Measurements from ENCODE around the gene RFNG. TPM values are rescaled to one million over a fixed set of nuclear protein-coding genes. Genes with fewer than 3 reads are reported as not detected.

Gene RFNG
- total and polyA plus RNA-seq, 7 experiments from 2014 or later, result 4.2 to 45.5 (median 28.1) TPM

DNA sequence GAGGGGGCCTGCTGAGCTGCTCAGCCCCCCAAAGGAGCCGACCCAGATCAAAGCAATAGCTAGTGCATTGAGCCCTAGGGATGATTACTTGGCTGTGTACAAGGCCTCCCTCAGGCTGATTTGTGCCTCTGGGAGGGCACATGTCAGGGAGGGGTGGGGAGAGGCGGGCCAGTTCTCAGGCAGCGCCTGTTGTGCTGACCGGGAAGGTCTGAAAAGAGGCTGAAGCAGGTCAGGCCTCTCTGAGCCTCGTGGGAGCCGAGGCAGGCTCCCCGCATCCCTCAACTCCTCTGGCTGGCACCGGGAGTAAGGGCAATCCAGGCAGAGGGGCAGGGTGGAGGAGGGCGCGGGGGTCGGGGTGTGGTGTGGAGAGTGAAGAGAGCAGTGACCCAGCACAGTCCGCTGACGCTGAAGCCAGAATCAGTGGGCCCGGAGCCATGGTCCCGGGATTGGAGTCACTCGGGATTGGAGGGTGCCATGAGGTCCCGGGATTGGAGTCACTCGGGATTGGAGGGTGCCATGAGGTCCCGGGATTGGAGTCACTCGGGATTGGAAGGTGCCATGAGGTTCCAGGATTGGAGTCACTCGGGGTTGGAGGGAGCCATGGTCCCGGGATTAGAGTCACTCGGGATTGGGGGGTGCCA, 17.1 kb downstream of the RFNG start:
- H3K27ac Mint-ChIP-seq, result peak overlapping the region in 4 of 9 donors; percentile 50 to 86 (median 66)
- H3K36me3 Mint-ChIP-seq, result peaks cover 0 to 10% (median 6%) of the 10 kb centered on the region in 5 donors
- ATAC-seq, result no peak
- POLR2A ChIA-PET, result interaction anchor here (3.1 kb wide), 1 partner anchor 8 kb away, joined by 10 read pairs; no protein-coding TSS in a partner anchor
- no peak overlapping the region for H3K27ac ChIP-seq (ENCODE audit: low read depth, low read length)
- CTCF ChIA-PET, result interaction anchor here (0.6 to 1.3 kb wide), 3 partner anchors 22 to 123 kb away, joined by 3 to 4 read pairs (median 3); no protein-coding TSS in a partner anchor
- peaks cover 0 to 2% (median 0%) of the 10 kb centered on the region in 11 donors for H3K9me3 Mint-ChIP-seq
- no peak overlapping the region for H3K4me3 ChIP-seq (ENCODE audit: low read length)
- intact Hi-C loops (cut with micrococcal nuclease), result loop anchor here (5.0 to 10.0 kb wide), 5 partner anchors 60 to 420 kb away; partner anchors contain the start of genes ARL16 (in 1 of the 2), CYBC1 (in 1 of the 2), FASN (in 1 of the 2) and HGS (in 1 of the 2)
- peaks cover 0 to 6% (median 0%) of the 10 kb centered on the region in 3 experiments for H3K36me3 ChIP-seq (ENCODE audit: control insufficient read depth in 2 of 3, insufficient read depth in 3 of 3, low read length in 3 of 3)
- H3K4me1 Mint-ChIP-seq, result peaks cover 14 to 36% (median 24%) of the 10 kb centered on the region in 7 donors
- peaks cover 14 to 16% of the 10 kb centered on the region in 2 donors for H3K4me1 ChIP-seq (ENCODE audit: control insufficient read depth in 2 of 2, insufficient read depth in 2 of 2, low read length in 2 of 2)
- H3K4me3 Mint-ChIP-seq, result peak overlapping the region in 7 of 10 donors; percentile 33 to 94 (median 82)
- DNase-seq, result no peak
- no peaks in the 10 kb centered on the region for H3K27me3 Mint-ChIP-seq
- H3K9me3 ChIP-seq (ENCODE audit: control insufficient read depth in 2 of 3, low read length in 3 of 3), result no peaks in the 10 kb centered on the region
- no peaks in the 10 kb centered on the region for H3K27me3 ChIP-seq (ENCODE audit: control insufficient read depth in 2 of 2, insufficient read depth in 2 of 2, low read length in 2 of 2)

DNA sequence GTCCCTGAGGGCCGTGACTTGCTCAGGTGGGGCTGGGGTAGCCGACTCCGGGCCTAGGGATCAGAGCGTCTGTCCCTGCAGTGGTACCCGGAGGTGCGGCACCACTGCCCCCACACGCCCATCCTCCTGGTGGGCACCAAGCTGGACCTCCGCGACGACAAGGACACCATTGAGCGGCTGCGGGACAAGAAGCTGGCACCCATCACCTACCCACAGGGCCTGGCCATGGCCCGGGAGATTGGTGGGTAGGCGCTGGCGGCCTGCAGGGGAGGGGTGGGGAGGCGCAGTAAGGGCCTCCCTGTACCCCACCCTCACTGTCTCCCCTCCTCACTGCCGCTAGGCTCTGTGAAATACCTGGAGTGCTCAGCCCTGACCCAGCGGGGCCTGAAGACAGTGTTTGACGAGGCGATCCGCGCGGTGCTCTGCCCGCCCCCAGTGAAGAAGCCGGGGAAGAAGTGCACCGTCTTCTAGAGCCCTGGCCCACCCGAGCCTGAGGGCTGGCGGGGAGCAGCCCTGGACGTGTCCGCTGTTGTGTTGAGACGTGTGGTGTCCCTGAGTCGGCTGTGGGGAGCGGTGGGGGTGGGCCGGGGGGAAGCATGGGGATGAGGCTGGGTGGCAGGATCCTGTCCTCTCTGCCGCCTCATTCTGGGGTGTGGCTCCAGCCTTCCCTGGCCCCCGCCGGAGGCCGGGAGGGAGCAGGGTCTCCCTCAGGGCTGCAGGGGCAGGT, 18.1 kb downstream of the RFNG start:
- no peaks in the 10 kb centered on the region for H3K27me3 ChIP-seq (ENCODE audit: control insufficient read depth in 2 of 2, insufficient read depth in 2 of 2, low read length in 2 of 2)
- no peak overlapping the region for H3K4me3 ChIP-seq (ENCODE audit: low read length)
- ChIA-PET POLR2A (interaction anchor here (0.7 kb wide), 1 partner anchor 20 kb away, joined by 5 read pairs; no protein-coding TSS in a partner anchor), CTCF (no interaction called here)
- H3K27ac Mint-ChIP-seq, result no peak overlapping the region
- peaks cover 14 to 17% of the 10 kb centered on the region in 2 donors for H3K4me1 ChIP-seq (ENCODE audit: control insufficient read depth in 2 of 2, insufficient read depth in 2 of 2, low read length in 2 of 2)
- H3K36me3 Mint-ChIP-seq, result peaks cover 0 to 11% (median 6%) of the 10 kb centered on the region in 5 donors
- H3K9me3 Mint-ChIP-seq, result peaks cover 0 to 2% (median 0%) of the 10 kb centered on the region in 11 donors
- H3K27ac ChIP-seq (ENCODE audit: low read depth, low read length), result no peak overlapping the region
- no peaks in the 10 kb centered on the region for H3K9me3 ChIP-seq (ENCODE audit: control insufficient read depth in 2 of 3, low read length in 3 of 3)
- H3K27me3 Mint-ChIP-seq, result no peaks in the 10 kb centered on the region
- ATAC-seq, result no peak
- peaks cover 0 to 6% (median 0%) of the 10 kb centered on the region in 3 experiments for H3K36me3 ChIP-seq (ENCODE audit: control insufficient read depth in 2 of 3, insufficient read depth in 3 of 3, low read length in 3 of 3)
- peaks cover 14 to 30% (median 19%) of the 10 kb centered on the region in 7 donors for H3K4me1 Mint-ChIP-seq
- peak overlapping the region in 4 of 10 donors; percentile 29 to 74 (median 52) for H3K4me3 Mint-ChIP-seq
- no peak for DNase-seq
- intact Hi-C loops (cut with micrococcal nuclease), result loop anchor here (10.0 kb wide), 4 partner anchors 61 to 421 kb away; partner anchors contain the start of genes ARL16 (in 1 of the 2), CYBC1 (in 1 of the 2), FASN (in 1 of the 2) and HGS (in 1 of the 2)

DNA sequence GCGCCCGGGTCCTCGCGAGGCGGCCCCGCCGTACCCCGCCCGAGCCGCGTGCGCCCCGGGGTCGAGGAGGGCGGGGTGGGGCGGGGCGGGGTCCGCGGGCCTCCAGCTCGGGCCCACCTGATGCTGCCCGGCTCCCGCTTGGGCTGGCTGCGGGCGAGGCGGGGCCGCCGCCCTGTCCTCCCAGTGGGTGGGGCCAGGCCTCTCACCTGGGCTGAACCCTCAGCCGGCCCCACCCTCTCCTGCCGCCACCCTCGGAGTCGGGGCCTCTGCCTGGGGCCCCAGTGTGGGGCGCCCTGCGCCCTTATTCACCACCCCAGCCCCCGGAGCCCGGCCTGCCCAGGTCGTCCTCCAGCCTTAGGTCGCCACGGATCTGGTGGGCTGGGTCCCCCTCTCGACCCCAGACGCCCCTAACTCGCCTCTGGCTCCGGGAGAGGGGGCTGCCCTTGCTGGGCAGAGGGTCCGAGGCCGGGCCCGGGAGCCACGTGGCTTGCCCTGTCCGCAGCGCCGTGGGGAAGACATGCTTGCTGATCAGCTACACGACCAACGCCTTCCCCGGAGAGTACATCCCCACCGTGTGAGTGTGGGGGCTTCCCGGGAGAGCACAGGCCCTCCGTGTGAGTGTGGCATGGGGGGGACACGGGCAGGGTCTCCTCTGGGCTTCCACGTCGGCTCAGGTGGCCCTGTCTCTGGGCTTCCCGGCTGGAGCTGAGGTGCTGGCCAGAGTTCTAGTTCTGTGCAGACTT, 19.6 kb downstream of the RFNG start:
- Histone ChIP-seq H3K27me3 (ENCODE audit: control insufficient read depth in 2 of 2, insufficient read depth in 2 of 2, low read length in 2 of 2) (no peaks in the 10 kb centered on the region), H3K4me1 (ENCODE audit: control insufficient read depth in 2 of 2, insufficient read depth in 2 of 2, low read length in 2 of 2) (peaks cover 14 to 17% of the 10 kb centered on the region in 2 donors), H3K4me3 (ENCODE audit: low read length) (no peak overlapping the region), H3K36me3 (ENCODE audit: control insufficient read depth in 2 of 3, insufficient read depth in 3 of 3, low read length in 3 of 3) (peaks cover 0 to 12% (median 0%) of the 10 kb centered on the region in 3 experiments), H3K27ac (ENCODE audit: low read depth, low read length) (no peak overlapping the region), H3K9me3 (ENCODE audit: control insufficient read depth in 2 of 3, low read length in 3 of 3) (no peaks in the 10 kb centered on the region)
- ChIA-PET CTCF (no interaction called here), POLR2A (interaction anchor here (5.8 kb wide), 1 partner anchor 122 kb away, joined by 29 read pairs; no protein-coding TSS in a partner anchor)
- Mint-ChIP-seq H3K27me3 (no peaks in the 10 kb centered on the region), H3K4me1 (peaks cover 11 to 24% (median 15%) of the 10 kb centered on the region in 7 donors), H3K4me3 (peak overlapping the region; percentile 13 to 74 (median 40)), H3K9me3 (peaks cover 0 to 2% (median 0%) of the 10 kb centered on the region in 11 donors), H3K36me3 (peaks cover 0 to 10% (median 6%) of the 10 kb centered on the region in 5 donors), H3K27ac (peak overlapping the region in 1 of 9 donors; percentile 5)
- peak in 3 of 9 donors; percentile 25 to 61 (median 32) for DNase-seq
- ATAC-seq, result peak; percentile 31
- intact Hi-C loops (cut with micrococcal nuclease), result loop anchor here (2.0 to 10.0 kb wide), 5 partner anchors 63 to 423 kb away; partner anchors contain the start of genes ARL16 (in 1 of the 2), CYBC1 (in 1 of the 2), FASN (in 1 of the 2) and HGS (in 1 of the 2)

DNA sequence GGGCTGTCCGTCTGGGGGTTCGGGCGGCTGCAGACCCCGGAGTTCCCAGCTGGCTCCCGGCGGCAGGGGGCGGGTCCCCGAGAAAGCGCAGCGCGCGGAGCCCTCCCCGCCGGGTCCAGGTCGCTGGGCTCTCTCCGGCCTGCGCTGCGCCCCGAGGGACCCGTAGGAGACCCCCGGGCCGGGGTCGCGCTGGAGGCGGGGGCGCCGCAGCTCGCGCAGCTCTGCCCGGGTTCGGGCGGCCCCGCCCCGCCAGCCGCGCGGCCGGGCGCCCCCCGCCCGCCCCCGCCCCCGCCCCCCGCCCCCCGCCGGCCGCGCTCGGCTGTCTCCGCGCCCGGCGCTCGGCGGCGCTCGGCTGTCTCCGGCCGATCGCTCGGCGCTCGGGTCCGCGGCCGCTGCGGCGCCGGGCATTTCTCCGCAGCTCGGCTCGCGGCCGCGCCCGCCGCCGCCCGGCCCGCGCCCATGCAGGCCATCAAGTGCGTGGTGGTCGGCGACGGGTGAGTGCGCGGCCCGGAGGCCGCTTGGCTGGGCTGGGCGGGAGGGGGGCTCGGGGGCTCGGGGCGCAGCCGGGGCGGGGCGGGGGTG, 20.2 kb downstream of the RFNG start, which contains the start of gene RAC3:
TSS of gene RAC3 (plus strand) at position 376 of the 582 bp plus-strand sequence. CDS start at position 460, 84 bp downstream.
- H3K27me3 ChIP-seq (ENCODE audit: control insufficient read depth in 2 of 2, insufficient read depth in 2 of 2, low read length in 2 of 2), result no peaks in the 10 kb centered on the region
- peak within 1 kb of the TSS; percentile 60 for H3K4me3 ChIP-seq (ENCODE audit: low read length)
- peaks cover 0 to 2% (median 0%) of the 10 kb centered on the region in 11 donors for H3K9me3 Mint-ChIP-seq
- peaks cover 0 to 10% (median 6%) of the 10 kb centered on the region in 5 donors for H3K36me3 Mint-ChIP-seq
- peak within 1 kb of the TSS; percentile 48 for H3K27ac ChIP-seq (ENCODE audit: low read depth, low read length)
- CTCF ChIA-PET, result interaction anchor here (1.0 to 4.5 kb wide), 3 partner anchors 67 to 124 kb away, joined by 3 to 27 read pairs (median 10); partner anchors contain the start of gene FASN
- peaks cover 8 to 17% of the 10 kb centered on the region in 2 donors for H3K4me1 ChIP-seq (ENCODE audit: control insufficient read depth in 2 of 2, insufficient read depth in 2 of 2, low read length in 2 of 2)
- intact Hi-C loops (cut with micrococcal nuclease), result loop anchor here (2.0 to 10.0 kb wide), 5 partner anchors 63 to 423 kb away; partner anchors contain the start of genes ARL16 (in 1 of the 2), CYBC1 (in 1 of the 2), FASN (in 1 of the 2) and HGS (in 1 of the 2)
- H3K9me3 ChIP-seq (ENCODE audit: control insufficient read depth in 2 of 3, low read length in 3 of 3), result no peaks in the 10 kb centered on the region
- ATAC-seq (no peak), DNase-seq (no peak)
- H3K27ac Mint-ChIP-seq, result peak within 1 kb of the TSS in 6 of 9 donors; percentile 36 to 85 (median 65)
- H3K36me3 ChIP-seq (ENCODE audit: control insufficient read depth in 2 of 3, insufficient read depth in 3 of 3, low read length in 3 of 3), result peaks cover 0 to 12% (median 0%) of the 10 kb centered on the region in 3 experiments
- peak within 1 kb of the TSS; percentile 77 to 91 (median 86) for H3K4me3 Mint-ChIP-seq
- peaks cover 11 to 22% (median 16%) of the 10 kb centered on the region in 7 donors for H3K4me1 Mint-ChIP-seq
- no peaks in the 10 kb centered on the region for H3K27me3 Mint-ChIP-seq
- POLR2A ChIA-PET, result interaction anchor here (5.8 kb wide), 1 partner anchor 122 kb away, joined by 29 read pairs; no protein-coding TSS in a partner anchor

DNA sequence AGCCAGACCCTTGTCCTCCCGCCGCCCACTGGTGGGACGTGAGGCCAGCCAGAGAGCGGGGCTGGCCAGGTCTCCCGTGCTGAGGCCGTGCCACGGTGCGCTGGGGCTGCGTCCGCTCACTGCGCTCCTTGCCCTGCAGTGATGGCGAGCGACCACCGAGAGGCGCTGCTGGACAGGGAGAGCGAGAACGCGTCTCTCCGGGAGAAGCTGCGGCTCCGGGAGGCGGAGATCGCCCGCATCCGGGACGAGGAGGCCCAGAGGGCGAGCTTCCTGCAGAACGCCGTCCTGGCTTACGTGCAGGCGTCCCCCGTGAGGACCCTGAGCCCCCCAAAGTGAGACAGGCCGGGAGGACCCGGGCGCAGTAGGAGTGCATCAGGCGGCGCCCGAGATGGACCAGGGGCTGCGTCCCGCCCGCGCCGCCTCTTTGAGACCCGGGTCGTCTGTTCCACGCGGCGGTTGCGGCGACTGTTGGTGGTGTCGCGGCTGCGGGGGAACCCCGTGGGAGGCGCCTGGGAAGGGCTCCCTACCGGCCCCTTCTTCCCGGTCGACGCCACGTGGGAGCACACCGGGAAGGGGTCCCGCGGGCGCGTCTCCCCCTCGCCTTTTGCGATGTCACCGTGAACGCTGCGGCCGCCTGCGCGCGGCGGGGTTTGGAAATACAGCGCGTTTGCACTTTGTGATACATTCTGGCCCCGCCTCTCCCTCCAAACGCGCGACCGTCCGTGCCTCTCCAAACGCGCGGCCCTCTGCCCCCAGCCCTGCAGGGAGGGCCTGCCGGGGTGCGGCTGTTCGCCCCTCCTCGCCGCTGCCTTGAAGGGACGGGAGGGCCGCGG, 20.9 kb downstream of the RFNG start:
- no peaks in the 10 kb centered on the region for H3K9me3 ChIP-seq (ENCODE audit: control insufficient read depth in 2 of 3, low read length in 3 of 3)
- intact Hi-C loops (cut with micrococcal nuclease), result loop anchor here (1.0 to 10.0 kb wide), 10 partner anchors 64 to 524 kb away; partner anchors contain the start of genes FASN (in 2 of the 2), ARL16 (in 1 of the 2), CYBC1 (in 1 of the 2) and HGS (in 1 of the 2)

More for the DNA sequence above, 20.9 kb downstream of the RFNG start:
- ChIA-PET POLR2A (interaction anchor here (0.6 to 5.8 kb wide), 11 partner anchors 62 to 272 kb away, joined by 3 to 29 read pairs (median 3); partner anchors contain the start of gene NOTUM), CTCF (interaction anchor here (0.9 to 4.5 kb wide), 10 partner anchors 68 to 287 kb away, joined by 3 to 27 read pairs (median 4); partner anchors contain the start of genes CD7 and FASN)
- H3K36me3 ChIP-seq (ENCODE audit: control insufficient read depth in 2 of 3, insufficient read depth in 3 of 3, low read length in 3 of 3), result peaks cover 0 to 12% (median 0%) of the 10 kb centered on the region in 3 experiments
- peak overlapping the region; percentile 60 for H3K4me3 ChIP-seq (ENCODE audit: low read length)
- Mint-ChIP-seq H3K27ac (peak overlapping the region in 6 of 9 donors; percentile 36 to 85 (median 65)), H3K4me1 (peaks cover 10 to 16% (median 16%) of the 10 kb centered on the region in 7 donors), H3K27me3 (no peaks in the 10 kb centered on the region), H3K4me3 (peak overlapping the region; percentile 77 to 91 (median 86)), H3K9me3 (peaks cover 0 to 2% (median 0%) of the 10 kb centered on the region in 11 donors), H3K36me3 (peaks cover 0 to 11% (median 6%) of the 10 kb centered on the region in 5 donors)
- H3K27ac ChIP-seq (ENCODE audit: low read depth, low read length), result peak overlapping the region; percentile 48
- peaks cover 7 to 12% of the 10 kb centered on the region in 2 donors for H3K4me1 ChIP-seq (ENCODE audit: control insufficient read depth in 2 of 2, insufficient read depth in 2 of 2, low read length in 2 of 2)
- DNase-seq (peak; percentile 73 to 92 (median 86)), ATAC-seq (peak; percentile 94)
- no peaks in the 10 kb centered on the region for H3K27me3 ChIP-seq (ENCODE audit: control insufficient read depth in 2 of 2, insufficient read depth in 2 of 2, low read length in 2 of 2)
